Mammary epithelial cell (primary cell): ENCODE measurements around the gene NT5C2.

Experiments used
- CTCF ChIP-seq, 2 donors: IDR thresholded peaks in 1 of 2; conservative IDR thresholded peaks in 1 of 2; 2 replicates each; pipeline ENCODE4 v1.5.1; 2011 to 2012; ENCODE audit warnings: inconsistent platforms in 2 of 2, low read length in 2 of 2, mild to moderate bottlenecking in 2 of 2, control low read depth in 1 of 2, low read depth in 1 of 2; ENCODE audit not compliant: insufficient read depth in 1 of 2; ENCODE audit errors: extremely low read depth in 1 of 2
- EZH2 ChIP-seq: IDR thresholded peaks from 2 replicates; pipeline ENCODE4 v1.6.1; 2012; ENCODE audit warnings: low read length, inconsistent platforms, borderline replicate concordance

- TF ChIP-seq CTCF (conservative IDR thresholded peaks at IDR 0.05 in 1 of 2, IDR thresholded peaks at IDR 0.05 in 1 of 2; ENCODE audit: extremely low read depth in 1 of 2, insufficient read depth in 1 of 2, low read depth in 1 of 2, low read length in 2 of 2), result no peak
- no peak for TF ChIP-seq EZH2
Measured at GRCh38 chr10:103038570-103038969, 154.5 kb downstream of the NT5C2 start.
